Lung (tissue), 16 donors: ENCODE results near the gene CFAP107. TPM values are rescaled to one million over a fixed set of nuclear protein-coding genes. Genes with fewer than 3 reads are reported as not detected.

ENCODE experiments used
- ATAC-seq: fragments of 200-7000 bp; cut with Tn5 transposase; one replicate; pipeline ENCODE4 v1.9.1; 2020; ENCODE audit warnings: moderate number of reproducible peaks; ENCODE audit not compliant: insufficient read depth, low FRiP score
- DNase-seq, 3 donors: peaks; one replicate each; pipeline ENCODE4 v3.0.0-alpha.2; 2013 to 2017
- H3K27ac ChIP-seq, 2 donors: one replicate each; pipeline ENCODE4 v1.5.1; 2013; ENCODE audit warnings: mild to moderate bottlenecking in 2 of 2, moderate library complexity in 2 of 2, control low read depth in 1 of 2, inconsistent platforms in 1 of 2, low read depth in 1 of 2, low read length in 1 of 2
- H3K27me3 ChIP-seq, 3 donors: one replicate each; pipeline ENCODE4 v1.5.1; 2013; ENCODE audit warnings: low read length in 2 of 3; ENCODE audit not compliant: control insufficient read depth in 3 of 3, insufficient read depth in 3 of 3
- H3K36me3 ChIP-seq, 4 donors: one replicate each; pipeline ENCODE4 v1.5.1; 2013; ENCODE audit warnings: low read length in 4 of 4, mild to moderate bottlenecking in 1 of 4, moderate library complexity in 1 of 4; ENCODE audit not compliant: control insufficient read depth in 4 of 4, insufficient read depth in 4 of 4
- H3K4me1 ChIP-seq, 5 donors: one replicate each; pipeline ENCODE4 v1.5.1; 2013; ENCODE audit warnings: low read length in 5 of 5, mild to moderate bottlenecking in 2 of 5, moderate library complexity in 1 of 5; ENCODE audit not compliant: control insufficient read depth in 5 of 5, insufficient read depth in 5 of 5
- H3K4me3 ChIP-seq: one replicate; pipeline ENCODE4 v1.5.1; 2013; ENCODE audit warnings: mild to moderate bottlenecking, control low read depth, moderate library complexity
- H3K9ac ChIP-seq, 2 donors: one replicate each; pipeline ENCODE4 v1.5.1; 2013; ENCODE audit warnings: low read length in 2 of 2, control low read depth in 1 of 2; ENCODE audit not compliant: insufficient read depth in 1 of 2
- H3K9me3 ChIP-seq, 4 donors: one replicate each; pipeline ENCODE4 v1.5.1; 2013; ENCODE audit warnings: low read length in 3 of 4, mild to moderate bottlenecking in 1 of 4, moderate library complexity in 1 of 4; ENCODE audit not compliant: control insufficient read depth in 4 of 4, insufficient read depth in 3 of 4
- CTCF ChIP-seq: IDR thresholded peaks from 2 replicates; pipeline ENCODE4 v1.5.1; 2012; ENCODE audit warnings: mild to moderate bottlenecking; ENCODE audit errors: control extremely low read depth, extremely low read depth
- WGBS, 2 donors: extraction: QIAGEN DNeasy Blood & Tissue Kit; methylation state at CpG; one replicate each; pipeline ENCODE4 v1.1.7; 2013; 5-methylcytosine and 5-hydroxymethylcytosine counted together
- long read RNA-seq, 5 donors: transcript quantifications; one replicate each; lab custom pipeline, GENCODE V29; 2026
- polyA plus RNA-seq, 2 donors: library from polyadenylated mRNA; stranded (reverse); fragments of 200-250 nt; gene quantifications; one replicate each; pipeline ENCODE4 v1.2.1, GENCODE V29; 2013
- total RNA-seq, 2 donors: library from RNA; depleted of rRNA in 1 of 2; stranded (reverse); fragments of >200 nt in 1 of 2; gene quantifications; one replicate each; pipeline ENCODE4 v1.2.1, GENCODE V29; 2014 to 2021
- donor health status: control.
- donor health status: control.
- donor health status: Bipolar disorder and iron deficiency.
- donor health status: healthy.
- donor health status: DM: yes; HTN: yes; CAD: no.

CFAP107 gene, protein sequence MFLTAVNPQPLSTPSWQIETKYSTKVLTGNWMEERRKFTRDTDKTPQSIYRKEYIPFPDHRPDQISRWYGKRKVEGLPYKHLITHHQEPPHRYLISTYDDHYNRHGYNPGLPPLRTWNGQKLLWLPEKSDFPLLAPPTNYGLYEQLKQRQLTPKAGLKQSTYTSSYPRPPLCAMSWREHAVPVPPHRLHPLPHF
- total RNA-seq (1 to 10 TPM; 1.3 to 8.5 TPM), polyA plus RNA-seq (1 to 10 TPM; 2.4 to 2.5 TPM)
- long read RNA-seq, donor 1, partial matches to known transcripts, result 0 of 1 reads
- long read RNA-seq, donor 1, other reads (novel, unspliced or antisense), result 0 of 1 reads
- long read RNA-seq, donor 2, partial matches to known transcripts, result 0 of 1 reads
- long read RNA-seq, donor 2, other reads (novel, unspliced or antisense), result 0 of 1 reads
- long read RNA-seq, donor 3, partial matches to known transcripts, result 0 of 1 reads
- long read RNA-seq, donor 3, other reads (novel, unspliced or antisense), result 0 of 1 reads
- long read RNA-seq, donor 4, result 0 reads
- long read RNA-seq, donor 5, partial matches to known transcripts, result 0 of 1 reads
- long read RNA-seq, donor 5, other reads (novel, unspliced or antisense), result 0 of 1 reads

DNA sequence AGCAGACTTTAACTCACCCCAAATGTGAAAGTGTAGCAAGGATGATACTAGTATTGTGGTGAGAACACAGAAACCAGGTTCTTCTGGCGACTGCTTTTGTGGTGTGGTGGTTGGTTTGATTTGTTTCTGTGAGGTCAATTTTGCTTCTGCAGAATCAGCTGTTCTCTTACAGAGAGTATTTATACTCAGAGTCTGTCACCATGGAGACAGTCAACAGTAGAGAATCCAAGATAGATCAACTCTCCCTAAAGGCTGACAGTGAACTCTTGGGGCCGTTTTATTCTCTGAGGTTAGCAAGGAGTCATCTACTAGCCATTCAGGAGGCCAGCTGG, at the start of gene CFAP107:
CFAP107 (plus strand) TSS at position 209 of the 332 bp plus-strand sequence. CDS start 231 bp downstream, outside the sequence.
- DNase-seq, result peak in 2 of 3 donors; percentile 17 to 32
- WGBS, 2 donors, result 30 to 66% methylated on average over 2 of the region's 2 CpGs
- no peak within 1 kb of the TSS for H3K27ac ChIP-seq
- H3K4me3 ChIP-seq, result no peak within 1 kb of the TSS
- no peak for ATAC-seq
- H3K9me3 ChIP-seq, result peaks cover 0 to 10% (median 5%) of the 10 kb centered on the region in 4 donors
- H3K36me3 ChIP-seq, result no peaks in the 10 kb centered on the region
- no peak for TF ChIP-seq CTCF
- H3K9ac ChIP-seq, result no peak within 1 kb of the TSS
- no peaks in the 10 kb centered on the region for H3K4me1 ChIP-seq
- H3K27me3 ChIP-seq, result no peaks in the 10 kb centered on the region

DNA sequence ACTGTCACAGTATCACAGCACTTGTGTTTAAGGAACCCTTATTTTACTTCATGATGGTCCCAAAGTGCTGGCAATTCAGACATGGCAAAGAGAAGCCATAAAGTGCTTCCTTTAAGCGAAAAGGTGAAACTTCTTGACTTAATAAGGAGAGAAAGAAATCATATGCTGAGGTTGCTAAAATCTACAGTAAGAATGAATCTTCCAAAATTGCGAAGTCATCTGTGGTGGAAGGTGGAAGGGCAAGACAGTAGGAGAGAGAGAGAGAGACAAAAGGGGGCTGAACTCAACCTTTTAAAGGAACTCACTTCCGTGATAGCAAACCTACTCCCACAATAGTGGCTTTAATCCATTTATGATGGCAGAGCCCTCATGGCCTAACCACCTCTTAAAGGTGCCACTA, 49.3 kb upstream of the CFAP107 start:
- H3K27ac ChIP-seq, result no peak overlapping the region
- no peaks in the 10 kb centered on the region for H3K4me1 ChIP-seq
- no peak for TF ChIP-seq CTCF
- H3K36me3 ChIP-seq, result no peaks in the 10 kb centered on the region
- ATAC-seq, result no peak
- H3K27me3 ChIP-seq, result no peaks in the 10 kb centered on the region
- no peak for DNase-seq
- WGBS, 2 donors, result 91 to 92% methylated on average over 3 of the region's 3 CpGs
- H3K9me3 ChIP-seq, result peaks cover 0 to 2% (median 0%) of the 10 kb centered on the region in 4 donors
- H3K9ac ChIP-seq, result no peak overlapping the region
- H3K4me3 ChIP-seq, result no peak overlapping the region

GRCh38 chr1:12697397-12697796, 48.6 kb upstream of the CFAP107 start:
- Histone ChIP-seq H3K4me1 (no peaks in the 10 kb centered on the region), H3K27ac (no peak overlapping the region), H3K27me3 (no peaks in the 10 kb centered on the region), H3K9me3 (peaks cover 0 to 4% (median 0%) of the 10 kb centered on the region in 4 donors), H3K36me3 (no peaks in the 10 kb centered on the region), H3K4me3 (no peak overlapping the region), H3K9ac (no peak overlapping the region)
- ATAC-seq, result no peak
- DNase-seq, result no peak
- no peak for TF ChIP-seq CTCF
- 91 to 92% methylated on average over 3 of the region's 3 CpGs for WGBS, 2 donors
